Ovary (tissue), 10 donors: Measurements from ENCODE around the gene COL23A1. TPM values are rescaled to one million over a fixed set of nuclear protein-coding genes. Genes with fewer than 3 reads are reported as not detected.
A peak's percentile ranks its signal among the peaks of the same experiment; 100 is the strongest.

ENCODE experiments used
- DNase-seq, 5 donors: peaks; one replicate each; pipeline ENCODE4 v3.0.0-alpha.2; 2019 to 2020
- H3K27ac ChIP-seq, 2 donors: fragments of 200-600 bp; one replicate each; pipeline versions ENCODE4 v1.5.1 to v1.8.0; 2019 to 2022
- H3K27me3 ChIP-seq: fragments of 200-600 bp; one replicate; pipeline ENCODE4 v1.8.0; 2022
- H3K36me3 ChIP-seq: fragments of 200-600 bp; sonication (generic); one replicate; pipeline ENCODE4 v1.5.1; 2019
- H3K4me1 ChIP-seq: one replicate; pipeline ENCODE4 v1.8.1; 2013; ENCODE audit warnings: mild to moderate bottlenecking, moderate library complexity; ENCODE audit not compliant: insufficient read depth
- H3K4me3 ChIP-seq: fragments of 200-600 bp; sonication (generic); one replicate; pipeline ENCODE4 v1.5.1; 2017
- H3K9me3 ChIP-seq, 2 donors: fragments of 200-600 bp in 1 of 2; sonication (generic) in 1 of 2; one replicate each; pipeline versions ENCODE4 v1.5.1 to v1.8.1; 2013 to 2019; ENCODE audit warnings: mild to moderate bottlenecking in 1 of 2, moderate library complexity in 1 of 2
- EP300 ChIP-seq: sonication (generic); formaldehyde crosslinking; IDR thresholded peaks from one replicate; pipeline ENCODE4 v1.6.1; 2017; ENCODE audit warnings: antibody characterized with exemption
- POLR2A ChIP-seq: fragments of 450-650 bp; IDR thresholded peaks from one replicate; pipeline ENCODE4 v1.6.1; 2017; ENCODE audit warnings: antibody characterized with exemption, mild to moderate bottlenecking, moderate library complexity
- WGBS, 3 donors: extraction: QIAGEN DNeasy Blood & Tissue Kit in 1 of 3; methylation state at CpG; one replicate each; pipeline versions ENCODE4 v1.1.5 to v1.1.7; 2013 to 2017; 5-methylcytosine and 5-hydroxymethylcytosine counted together
- intact Hi-C, 4 donors: fragments of 100-400 bp; cut with DNase I; formaldehyde crosslinking; loops; one replicate each; pipeline versions ENCODE4 v1.11.0 to v1.15.1; 2022 to 2023
- long read RNA-seq, 3 donors: library from polyadenylated mRNA in 2 of 3; unstranded in 2 of 3; transcript quantifications; one replicate each; pipeline ENCODE4 v2.0.0 and lab custom pipeline, GENCODE V29; 2021 to 2026
- polyA plus RNA-seq, 2 donors: library from polyadenylated mRNA; stranded (reverse); fragments of 200-250 nt in 1 of 2; fragments of 350-450 nt in 1 of 2; fragmentation: Illumina TruSeq in 1 of 2; extraction: RNeasy Lipid Tissue Mini Kit (QIAGEN cat#74804) in 1 of 2; gene quantifications; one replicate each; pipeline ENCODE4 v1.2.3, GENCODE V29; 2013 to 2014
- total RNA-seq, 7 donors: library from RNA; depleted of rRNA in 2 of 7; stranded (reverse); fragments of >200 nt in 2 of 7; fragmentation: NEBNext Ultra II Directional in 3 of 7; extraction: Animal tissue kit (Norgen Biotek cat#: 25700) in 3 of 7; gene quantifications; one replicate each; pipeline versions ENCODE4 v1.1.0 to v1.2.4, GENCODE V29; 2016 to 2023
- TF ChIP-seq, protein P1 (sequence below), 3 donors: fragments of 450-650 bp in 2 of 3; fragments of 200-600 bp in 1 of 3; IDR thresholded peaks; one replicate each; pipeline versions ENCODE4 v1.5.1 to v1.8.0; 2016 to 2022; ENCODE audit warnings: antibody characterized with exemption in 3 of 3, mild to moderate bottlenecking in 1 of 3
- donor health status: DM: no; HTN: no; CAD: no; lungs with moderate emphysema.
- donor health status: DM: no; HTN: no; CAD: no.
- donor health status: Bipolar disorder and iron deficiency.
- donor health status: DM: yes; HTN: yes; CAD: no.
- donor health status: DM: no; HTN: no; CAD: no.
- donor health status: DM: yes; HTN: yes; CAD: no.

The COL23A1 gene
- total RNA-seq (under 1 TPM in 6 of 7 donors, not detected in 1; 0.13 to 0.92 (median 0.54) TPM), polyA plus RNA-seq (under 1 TPM; 0.17 to 0.20 TPM)
- long read RNA-seq, donor 1 = 0 reads
- long read RNA-seq, donor 2 = 0 reads
- long read RNA-seq, donor 3, partial matches to known transcripts = 0 of 3 reads
- long read RNA-seq, donor 3, other reads (novel, unspliced or antisense) = 3 of 3 reads

GRCh38 chr5:178590141-178590923 is at the start of gene COL23A1:
COL23A1 (minus strand) TSS chr5:178590393.
- TF ChIP-seq, protein P1, sequence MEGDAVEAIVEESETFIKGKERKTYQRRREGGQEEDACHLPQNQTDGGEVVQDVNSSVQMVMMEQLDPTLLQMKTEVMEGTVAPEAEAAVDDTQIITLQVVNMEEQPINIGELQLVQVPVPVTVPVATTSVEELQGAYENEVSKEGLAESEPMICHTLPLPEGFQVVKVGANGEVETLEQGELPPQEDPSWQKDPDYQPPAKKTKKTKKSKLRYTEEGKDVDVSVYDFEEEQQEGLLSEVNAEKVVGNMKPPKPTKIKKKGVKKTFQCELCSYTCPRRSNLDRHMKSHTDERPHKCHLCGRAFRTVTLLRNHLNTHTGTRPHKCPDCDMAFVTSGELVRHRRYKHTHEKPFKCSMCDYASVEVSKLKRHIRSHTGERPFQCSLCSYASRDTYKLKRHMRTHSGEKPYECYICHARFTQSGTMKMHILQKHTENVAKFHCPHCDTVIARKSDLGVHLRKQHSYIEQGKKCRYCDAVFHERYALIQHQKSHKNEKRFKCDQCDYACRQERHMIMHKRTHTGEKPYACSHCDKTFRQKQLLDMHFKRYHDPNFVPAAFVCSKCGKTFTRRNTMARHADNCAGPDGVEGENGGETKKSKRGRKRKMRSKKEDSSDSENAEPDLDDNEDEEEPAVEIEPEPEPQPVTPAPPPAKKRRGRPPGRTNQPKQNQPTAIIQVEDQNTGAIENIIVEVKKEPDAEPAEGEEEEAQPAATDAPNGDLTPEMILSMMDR (IDR thresholded peaks at IDR 0.05) = peak in 2 of 3 donors; percentile 7 to 10
- no peak for TF ChIP-seq EP300
- Histone ChIP-seq H3K4me3 (peak within 1 kb of the TSS; percentile 31), H3K4me1 (peaks cover 4% of the 10 kb centered on the region), H3K27ac (no peak within 1 kb of the TSS), H3K9me3 (no peaks in the 10 kb centered on the region), H3K27me3 (no peaks in the 10 kb centered on the region), H3K36me3 (no peaks in the 10 kb centered on the region)
- intact Hi-C loops = no loop called here
- DNase-seq = peak in 2 of 5 donors; percentile 45 to 52
- 0 to 1% (median 0%) methylated on average over 76 to 78 of the region's 78 CpGs for WGBS, 3 donors

- H3K27me3 ChIP-seq = no peaks in the 10 kb centered on the region
- no peak overlapping the region for H3K4me3 ChIP-seq
- no peaks in the 10 kb centered on the region for H3K36me3 ChIP-seq
- H3K27ac ChIP-seq = no peak overlapping the region
- TF ChIP-seq, protein P1 (IDR thresholded peaks at IDR 0.05) = no peak
- TF ChIP-seq POLR2A (no peak), EP300 (no peak)
- intact Hi-C loops = no loop called here
- 30 to 50% (median 41%) methylated on average over 9 of the region's 9 CpGs for WGBS, 3 donors
- no peak for DNase-seq
- no peaks in the 10 kb centered on the region for H3K9me3 ChIP-seq
- H3K4me1 ChIP-seq = no peaks in the 10 kb centered on the region
These were observed 47.3 kb upstream of the COL23A1 start for GRCh38 chr5:178637356-178638074.

DNA sequence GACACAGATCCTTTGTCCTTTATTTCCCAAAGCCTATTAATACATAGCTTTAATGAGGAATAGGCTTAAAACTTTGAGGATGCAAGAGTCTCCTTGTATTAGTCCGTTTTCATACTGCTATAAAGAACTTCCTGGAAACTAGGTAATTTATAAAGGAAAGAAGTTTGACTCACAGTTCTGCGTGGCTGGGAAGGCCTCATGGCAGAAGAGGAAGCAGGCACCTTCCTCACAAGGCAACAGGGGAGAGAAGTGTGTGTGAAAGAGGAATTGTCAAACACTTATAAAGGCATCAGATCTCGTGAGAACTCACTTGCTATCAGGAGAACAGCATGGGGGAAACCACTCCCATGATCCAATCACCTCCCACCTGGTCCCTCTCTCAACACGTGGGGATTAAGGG is 42.1 kb upstream of the COL23A1 start:
- Histone ChIP-seq H3K4me1 (no peaks in the 10 kb centered on the region), H3K9me3 (no peaks in the 10 kb centered on the region), H3K4me3 (no peak overlapping the region), H3K36me3 (no peaks in the 10 kb centered on the region), H3K27ac (no peak overlapping the region), H3K27me3 (no peaks in the 10 kb centered on the region)
- no peak for TF ChIP-seq POLR2A
- no peak for TF ChIP-seq EP300
- TF ChIP-seq, protein P1 (IDR thresholded peaks at IDR 0.05) = no peak
- no peak for DNase-seq
- 40 to 48% (median 46%) methylated on average over 4 of the region's 4 CpGs for WGBS, 3 donors
- intact Hi-C loops = no loop called here

- no peaks in the 10 kb centered on the region for H3K27me3 ChIP-seq
- WGBS, 3 donors = 33 to 49% (median 45%) methylated on average over 2 of the region's 2 CpGs
- intact Hi-C loops = no loop called here
These were observed 40.8 kb upstream of the COL23A1 start for GRCh38 chr5:178630951-178631350.

More at GRCh38 chr5:178630951-178631350, 40.8 kb upstream of the COL23A1 start:
- no peak overlapping the region for H3K4me3 ChIP-seq
- H3K27ac ChIP-seq = no peak overlapping the region
- no peak for TF ChIP-seq POLR2A
- TF ChIP-seq, protein P1 (IDR thresholded peaks at IDR 0.05) = no peak
- no peak for TF ChIP-seq EP300
- H3K36me3 ChIP-seq = no peaks in the 10 kb centered on the region
- H3K4me1 ChIP-seq = no peaks in the 10 kb centered on the region
- no peaks in the 10 kb centered on the region for H3K9me3 ChIP-seq
- DNase-seq = no peak
